OCI-LY7 (cell line): Measurements from ENCODE around the gene B3GALT4. TPM values are rescaled to one million over a fixed set of nuclear protein-coding genes. Genes with fewer than 3 reads are reported as not detected.

Experiments
- BruUV-seq: library from RNA; stranded (reverse); fragments of 400-500 nt; replicated peaks from 2 replicates; lab custom pipeline; 2021; lab: Mats Ljungman, UMichigan
- CTCF ChIA-PET: fragments of 300-600 bp; sonication (Branson Sonifier 250); formaldehyde crosslinking; loops from one replicate; lab custom pipeline; 2022; ENCODE audit warnings: antibody characterized with exemption; ENCODE audit not compliant: unreplicated experiment; lab: Charles Lee
- POLR2A ChIA-PET: fragments of 300-600 bp; sonication (Branson Sonifier 250); formaldehyde crosslinking; loops from one replicate; lab custom pipeline; 2022; ENCODE audit warnings: antibody characterized with exemption; lab: Charles Lee
- DNase-seq: peaks from one replicate; pipeline ENCODE4 v3.0.0-alpha.2; 2015; ENCODE audit warnings: low spot score
- H2AFZ ChIP-seq: fragments of 200-600 bp; sonication (generic), shearing (Covaris generic); 2 replicates; pipeline ENCODE4 v1.6.1; 2014; ENCODE audit warnings: mild to moderate bottlenecking, antibody characterized with exemption, low read length, moderate library complexity
- H3K27ac ChIP-seq: fragments of 200-600 bp; sonication (generic); 2 replicates; pipeline ENCODE4 v1.5.1; 2014; ENCODE audit warnings: mixed run types, low read depth, mild to moderate bottlenecking, moderate library complexity, low read length, inconsistent platforms; ENCODE audit not compliant: poor library complexity, severe bottlenecking
- H3K36me3 ChIP-seq: fragments of 200-600 bp; sonication (generic); 2 replicates; pipeline ENCODE4 v1.6.1; 2014; ENCODE audit warnings: mild to moderate bottlenecking, antibody characterized with exemption, low read length, moderate library complexity, mixed read lengths; ENCODE audit not compliant: insufficient read depth
- H3K4me1 ChIP-seq: fragments of 200-600 bp; sonication (generic); 2 replicates; pipeline ENCODE4 v1.5.1; 2014; ENCODE audit warnings: mild to moderate bottlenecking, low read length; ENCODE audit not compliant: insufficient read depth, poor library complexity, severe bottlenecking
- H3K4me2 ChIP-seq: fragments of 200-600 bp; sonication (generic); 2 replicates; pipeline ENCODE4 v1.6.1; 2014; ENCODE audit warnings: mild to moderate bottlenecking, low read length
- H3K4me3 ChIP-seq: fragments of 200-600 bp; sonication (generic); 2 replicates; pipeline ENCODE4 v1.5.1; 2014; ENCODE audit warnings: mild to moderate bottlenecking, low read depth, low read length; ENCODE audit not compliant: poor library complexity, severe bottlenecking
- H3K79me2 ChIP-seq: fragments of 200-600 bp; sonication (generic); 2 replicates; pipeline ENCODE4 v1.6.1; 2016; ENCODE audit warnings: low read depth, mild to moderate bottlenecking, low read length, moderate library complexity, mixed read lengths; ENCODE audit not compliant: insufficient read depth
- H3K9me2 ChIP-seq: fragments of 200-600 bp; sonication (generic); 2 replicates; pipeline ENCODE4 v1.6.1; 2016; ENCODE audit warnings: mild to moderate bottlenecking, low read length, mixed read lengths; ENCODE audit not compliant: insufficient read depth
- H3K9me3 ChIP-seq: fragments of 200-600 bp; sonication (generic); 2 replicates; pipeline ENCODE4 v1.6.1; 2014; ENCODE audit warnings: mild to moderate bottlenecking, mixed run types, low read length, mixed read lengths
- H4K20me1 ChIP-seq: fragments of 200-600 bp; sonication (generic); 2 replicates; pipeline ENCODE4 v1.6.1; 2014; ENCODE audit warnings: mild to moderate bottlenecking, antibody characterized with exemption, low read length, moderate library complexity, mixed read lengths; ENCODE audit not compliant: insufficient read depth
- CTCF ChIP-seq: fragments of 200-600 bp; sonication (generic); conservative IDR thresholded peaks from 2 replicates; pipeline ENCODE4 v1.5.1; 2014; ENCODE audit warnings: mild to moderate bottlenecking, antibody characterized with exemption, low read length, moderate library complexity, mixed read lengths
- EZH2phosphoT487 ChIP-seq: fragments of 200-600 bp; sonication (generic); IDR thresholded peaks from 2 replicates; pipeline ENCODE4 v1.6.1; 2018; ENCODE audit warnings: low read depth, borderline replicate concordance, mild to moderate bottlenecking, mixed run types, antibody characterized with exemption, low read length, moderate library complexity, mixed read lengths
- intact Hi-C: fragments of 100-400 bp; cut with micrococcal nuclease; formaldehyde crosslinking; loops from one replicate; pipeline ENCODE4 v1.10.0; 2022; ENCODE audit not compliant: unreplicated experiment
- total RNA-seq, 2 experiments: library from RNA; depleted of rRNA in 1 of 2; stranded (reverse); fragments of >200 nt in 1 of 2; shearing (Covaris generic) in 1 of 2; gene quantifications; 2 replicates each; pipeline ENCODE4 v1.2.3, GENCODE V29; 2014 to 2022

Gene B3GALT4
- total RNA-seq, 2 experiments from 2014 or later = 14.1 to 14.2 TPM

GRCh38 chr6:33288141-33288920 is 11.4 kb downstream of the B3GALT4 start:
- Histone ChIP-seq H2AFZ (peak overlapping the region; percentile 91), H3K79me2 (peaks cover 31% of the 10 kb centered on the region; the same call in 1 of the 2 replicates), H3K27ac (peak overlapping the region; percentile 46), H3K4me3 (peak overlapping the region; percentile 86), H3K4me1 (peaks cover 24% of the 10 kb centered on the region), H3K9me3 (no peaks in the 10 kb centered on the region), H3K9me2 (no peaks in the 10 kb centered on the region), H3K4me2 (peak overlapping the region; percentile 87), H4K20me1 (no peaks in the 10 kb centered on the region), H3K36me3 (peaks cover 72% of the 10 kb centered on the region)
- TSS peak; percentile 85 for BruUV-seq
- ChIA-PET CTCF (interaction anchor here (0.5 to 1.6 kb wide), 3 partner anchors 10 to 1366 kb away, joined by 3 read pairs; partner anchors contain the start of gene RGL2), POLR2A (interaction anchor here (0.7 to 3.0 kb wide), 5 partner anchors 9 to 423 kb away, joined by 3 to 19 read pairs (median 8); partner anchors contain the start of genes B3GALT4, RGL2, RPS18 and VPS52)
- intact Hi-C loops = no loop called here
- DNase-seq = no peak
- no peak for TF ChIP-seq CTCF

- no peak for TF ChIP-seq CTCF
- TF ChIP-seq EZH2phosphoT487 = no peak
- no TSS peak for BruUV-seq
- Histone ChIP-seq H3K4me2 (peak within 1 kb of the TSS; percentile 87), H3K9me3 (no peaks in the 10 kb centered on the region), H3K4me3 (peak within 1 kb of the TSS; percentile 86), H3K4me1 (peaks cover 24% of the 10 kb centered on the region), H3K9me2 (no peaks in the 10 kb centered on the region), H3K79me2 (peaks cover 31% of the 10 kb centered on the region; the same call in 1 of the 2 replicates), H3K36me3 (peaks cover 72% of the 10 kb centered on the region), H3K27ac (peak within 1 kb of the TSS; percentile 46), H2AFZ (peak within 1 kb of the TSS; percentile 91), H4K20me1 (no peaks in the 10 kb centered on the region)
- ChIA-PET POLR2A (interaction anchor here (1.1 to 3.0 kb wide), 5 partner anchors 8 to 29 kb away, joined by 3 to 19 read pairs (median 8); partner anchors contain the start of genes B3GALT4, RGL2, RPS18 and VPS52), CTCF (interaction anchor here (0.5 to 1.6 kb wide), 2 partner anchors 9 to 11 kb away, joined by 3 read pairs; partner anchors contain the start of gene RGL2)
- peak; percentile 92 for DNase-seq
- intact Hi-C loops = no loop called here
Measured at GRCh38 chr6:33288921-33289783, 12.2 kb downstream of the B3GALT4 start, which contains the start of the genes PFDN6 and WDR46. Gene PFDN6 (plus strand): TSS chr6:33289601. CDS start chr6:33289857, 256 bp downstream. Gene WDR46 (minus strand): TSS chr6:33289239. CDS start chr6:33289170, 69 bp downstream.
